Neuronal stem cell (in vitro differentiated cells): ENCODE results near the gene TBX1.
A peak's percentile ranks its signal among the peaks of the same experiment; 100 is the strongest.

Experiments
- DNase-seq: peaks from one replicate; pipeline ENCODE4 v3.0.0-alpha.2; 2013; ENCODE audit warnings: low spot score
- H2AFZ ChIP-seq: one replicate; pipeline ENCODE4 v1.6.1; 2013; ENCODE audit warnings: mild to moderate bottlenecking, low read length, inconsistent platforms
- H2AK5ac ChIP-seq: 2 replicates; pipeline ENCODE4 v1.6.1; 2013; ENCODE audit warnings: low read depth, mild to moderate bottlenecking, inconsistent platforms, low read length, moderate library complexity, mixed read lengths
- H2BK120ac ChIP-seq: 2 replicates; pipeline ENCODE4 v1.6.1; 2013; ENCODE audit warnings: low read depth, mild to moderate bottlenecking, inconsistent platforms, low read length, moderate library complexity, mixed read lengths
- H2BK12ac ChIP-seq: one replicate; pipeline ENCODE4 v1.6.1; 2013; ENCODE audit warnings: low read length, inconsistent platforms
- H2BK15ac ChIP-seq: 2 replicates; pipeline ENCODE4 v1.6.1; 2013; ENCODE audit warnings: mild to moderate bottlenecking, low read length, inconsistent platforms, mixed read lengths
- H2BK5ac ChIP-seq: one replicate; pipeline ENCODE4 v1.6.1; 2013; ENCODE audit warnings: inconsistent platforms, mild to moderate bottlenecking, low read length, moderate library complexity
- H3K14ac ChIP-seq: one replicate; pipeline ENCODE4 v1.6.1; 2013; ENCODE audit warnings: low read length, inconsistent platforms
- H3K18ac ChIP-seq: 2 replicates; pipeline ENCODE4 v1.6.1; 2013; ENCODE audit warnings: low read length, inconsistent platforms
- H3K23ac ChIP-seq: 2 replicates; pipeline ENCODE4 v1.6.1; 2013; ENCODE audit warnings: low read depth, mild to moderate bottlenecking, mixed read lengths, low read length, inconsistent platforms; ENCODE audit not compliant: poor library complexity
- H3K27ac ChIP-seq: replicated peaks from 3 replicates; pipeline ENCODE4 v1.5.1; 2013; ENCODE audit warnings: low read length, inconsistent platforms
- H3K27me3 ChIP-seq, 3 experiments: 2 replicates each; pipeline ENCODE4 v1.6.1; 2013; ENCODE audit warnings: low read length in 3 of 3, mild to moderate bottlenecking in 2 of 3, inconsistent platforms in 1 of 3, low read depth in 1 of 3, mixed read lengths in 1 of 3, moderate library complexity in 1 of 3; ENCODE audit not compliant: control insufficient read depth in 3 of 3, insufficient read depth in 3 of 3
- H3K36me3 ChIP-seq, 2 donors: replicated peaks in 1 of 2; 2 replicates each; pipeline ENCODE4 v1.6.1; 2013; ENCODE audit warnings: low read length in 2 of 2; ENCODE audit not compliant: control insufficient read depth in 2 of 2, insufficient read depth in 2 of 2
- H3K4ac ChIP-seq: 2 replicates; pipeline ENCODE4 v1.6.1; 2013; ENCODE audit warnings: inconsistent platforms, mild to moderate bottlenecking, low read length, moderate library complexity
- H3K4me1 ChIP-seq, 2 donors: 1 replicate in 1 of 2; 2 replicates in 1 of 2; pipeline ENCODE4 v1.6.1; 2013; ENCODE audit warnings: low read length in 2 of 2, low read depth in 1 of 2; ENCODE audit not compliant: control insufficient read depth in 2 of 2, insufficient read depth in 1 of 2
- H3K4me2 ChIP-seq: one replicate; pipeline ENCODE4 v1.6.1; 2013; ENCODE audit warnings: mild to moderate bottlenecking, low read length, inconsistent platforms; ENCODE audit not compliant: insufficient read depth, poor library complexity, severe bottlenecking
- H3K4me3 ChIP-seq, 2 donors: 2 replicates each; pipeline ENCODE4 v1.5.1; 2013; ENCODE audit warnings: low read length in 2 of 2, mild to moderate bottlenecking in 2 of 2, inconsistent platforms in 1 of 2, moderate library complexity in 1 of 2
- H3K79me1 ChIP-seq: one replicate; pipeline ENCODE4 v1.6.1; 2013; ENCODE audit warnings: low read depth, mild to moderate bottlenecking, inconsistent platforms, low read length, moderate library complexity
- H3K9ac ChIP-seq: one replicate; pipeline ENCODE4 v1.6.1; 2013; ENCODE audit warnings: mild to moderate bottlenecking, low read depth, low read length, inconsistent platforms; ENCODE audit not compliant: poor library complexity
- H3K9me3 ChIP-seq, 2 donors: replicated peaks in 1 of 2; 2 replicates each; pipeline versions ENCODE3 to v1.6.1; 2013; ENCODE audit warnings: low read length in 2 of 2, mild to moderate bottlenecking in 2 of 2, inconsistent platforms in 1 of 2, low read depth in 1 of 2, mixed read lengths in 1 of 2, moderate library complexity in 1 of 2; ENCODE audit not compliant: control insufficient read depth in 2 of 2, insufficient read depth in 1 of 2
- H4K8ac ChIP-seq: one replicate; pipeline ENCODE4 v1.6.1; 2013; ENCODE audit warnings: low read depth, mild to moderate bottlenecking, inconsistent platforms, low read length, moderate library complexity
- H4K91ac ChIP-seq: one replicate; pipeline ENCODE4 v1.6.1; 2013; ENCODE audit warnings: low read length, low read depth, mild to moderate bottlenecking, inconsistent platforms; ENCODE audit not compliant: poor library complexity
- WGBS, 2 donors: extraction: QIAGEN DNeasy Blood & Tissue Kit; methylation state at CpG; one replicate each; pipeline ENCODE4 v1.1.7; 2013; ENCODE audit warnings: missing lambda C conversion rate in 2 of 2, mixed read lengths in 1 of 2; ENCODE audit not compliant: insufficient read length in 2 of 2, insufficient replicate concordance in 1 of 2; ENCODE audit errors: extremely low coverage in 2 of 2; 5-methylcytosine and 5-hydroxymethylcytosine counted together

Gene TBX1

DNA sequence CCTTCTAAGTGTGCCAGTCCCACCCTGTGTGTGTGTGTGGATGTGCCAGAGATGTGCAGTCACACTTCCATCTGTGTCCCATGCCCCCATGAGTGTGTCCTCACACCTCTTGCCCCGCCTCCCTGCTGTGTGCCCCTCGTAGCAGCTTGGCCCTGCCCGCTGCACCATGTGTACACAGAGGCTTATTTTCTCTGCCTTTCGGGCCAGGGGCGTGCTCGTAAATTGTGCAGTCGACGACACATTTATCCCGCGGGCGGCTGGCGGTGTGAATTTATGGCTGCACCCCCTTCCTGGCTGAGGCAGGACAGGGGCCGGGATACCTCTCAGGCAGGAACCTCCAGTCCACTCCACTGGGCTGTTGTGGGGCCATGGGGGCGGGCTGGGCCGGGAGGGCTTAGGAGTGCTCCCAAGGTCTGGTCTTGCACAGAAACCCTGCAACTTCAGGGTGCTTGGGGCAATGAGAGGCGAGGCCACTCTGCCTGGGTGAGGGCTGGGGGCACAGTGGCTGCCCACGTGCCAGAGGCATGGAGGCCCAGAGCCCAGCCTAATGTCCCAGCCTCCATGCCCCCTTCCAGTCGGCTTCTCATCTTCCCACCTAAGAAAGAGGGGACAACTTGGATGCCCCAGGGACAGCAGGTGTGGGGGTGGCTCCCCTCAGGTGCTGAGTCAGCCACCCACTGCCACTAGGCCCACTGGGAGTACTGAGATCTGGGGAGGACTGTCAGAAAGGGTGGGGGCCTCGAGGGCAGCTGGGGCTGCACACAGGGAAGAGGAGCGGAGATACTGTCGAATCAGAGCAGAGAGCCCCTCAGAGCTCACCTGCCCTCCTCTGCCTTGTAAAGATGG is 24.7 kb upstream of the TBX1 start:
- H3K9ac ChIP-seq = peak overlapping the region; percentile 45
- H2BK5ac ChIP-seq = no peak overlapping the region
- H3K4me3 ChIP-seq = no peak overlapping the region
- no peak overlapping the region for H3K4me2 ChIP-seq
- H2AK5ac ChIP-seq = peak overlapping the region; percentile 88
- DNase-seq = no peak
- H2BK15ac ChIP-seq = no peak overlapping the region
- peak overlapping the region; percentile 62 for H3K18ac ChIP-seq
- H3K9me3 ChIP-seq = no peaks in the 10 kb centered on the region
- H3K79me1 ChIP-seq = no peaks in the 10 kb centered on the region
- peaks cover 0 to 51% (median 0%) of the 10 kb centered on the region in 3 experiments for H3K27me3 ChIP-seq
- H2BK120ac ChIP-seq = no peak overlapping the region
- peak overlapping the region; percentile 40 for H2AFZ ChIP-seq
- peaks cover 16 to 19% of the 10 kb centered on the region in 2 donors for H3K4me1 ChIP-seq
- no CpG with 5 or more reads among the region's 21 CpGs for WGBS, 2 donors
- peak overlapping the region; percentile 70 for H3K23ac ChIP-seq
- no peak overlapping the region for H4K8ac ChIP-seq
- H3K4ac ChIP-seq = peak overlapping the region; percentile 13
- no peaks in the 10 kb centered on the region for H3K36me3 ChIP-seq
- no peak overlapping the region for H2BK12ac ChIP-seq
- no peak overlapping the region for H3K14ac ChIP-seq
- no peak overlapping the region for H3K27ac ChIP-seq
- no peak overlapping the region for H4K91ac ChIP-seq

DNA sequence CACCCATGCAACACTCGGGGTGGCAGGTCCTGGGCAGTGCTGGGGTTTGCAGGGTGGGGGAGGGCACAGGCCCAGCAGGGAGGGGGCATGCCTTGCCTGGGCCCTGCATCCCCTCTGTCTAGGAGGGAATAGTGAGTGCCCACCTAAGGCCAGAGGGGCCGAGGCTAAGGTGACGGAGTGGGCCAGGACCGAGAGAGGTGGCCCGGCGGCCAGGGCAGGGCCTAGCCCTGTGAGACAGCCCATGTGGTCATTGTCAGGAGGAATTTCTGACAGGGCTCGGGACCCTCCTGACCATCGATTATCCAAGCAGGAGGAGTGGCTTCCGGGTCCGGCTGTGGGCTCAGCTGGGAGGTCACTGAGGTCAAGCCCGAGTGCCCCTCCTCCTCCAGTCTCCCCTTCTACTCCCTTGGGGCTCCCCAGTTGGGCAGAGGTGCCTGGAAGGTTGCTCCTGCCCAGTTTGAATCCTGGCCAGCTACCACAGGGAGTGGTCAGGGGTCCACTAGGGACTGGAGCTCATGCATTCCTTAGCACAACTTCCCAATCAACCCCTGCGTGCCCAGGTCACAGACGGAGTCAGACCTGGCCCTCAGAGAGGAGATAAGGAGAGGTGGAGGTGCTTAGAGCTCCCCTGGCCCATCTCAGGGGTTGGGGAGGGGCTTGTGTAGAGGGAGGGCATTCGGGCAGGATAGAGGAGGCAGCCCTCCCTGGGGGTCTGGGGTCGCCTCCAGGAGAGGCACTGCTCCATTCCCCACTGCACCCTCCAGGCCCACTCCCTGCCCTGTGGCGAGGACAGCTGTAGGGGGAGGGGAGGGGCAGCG is 22.5 kb upstream of the TBX1 start:
- no peaks in the 10 kb centered on the region for H3K9me3 ChIP-seq
- H3K27ac ChIP-seq = no peak overlapping the region
- peaks cover 0 to 63% (median 1%) of the 10 kb centered on the region in 3 experiments for H3K27me3 ChIP-seq
- H4K8ac ChIP-seq = peak overlapping the region; percentile 56
- H3K79me1 ChIP-seq = peaks cover 1% of the 10 kb centered on the region
- no peak overlapping the region for H4K91ac ChIP-seq
- H2AFZ ChIP-seq = peak overlapping the region; percentile 61
- no peak overlapping the region for H2BK5ac ChIP-seq
- peak overlapping the region; percentile 91 for H2BK15ac ChIP-seq
- no CpG with 5 or more reads among the region's 17 CpGs for WGBS, 2 donors
- H2BK12ac ChIP-seq = peak overlapping the region; percentile 42
- peak overlapping the region; percentile 82 for H2AK5ac ChIP-seq
- no peak overlapping the region for H3K14ac ChIP-seq
- no peak for DNase-seq
- no peak overlapping the region for H3K4me2 ChIP-seq
- peak overlapping the region; percentile 94 for H3K23ac ChIP-seq
- peak overlapping the region; percentile 67 for H3K18ac ChIP-seq
- peak overlapping the region; percentile 28 for H2BK120ac ChIP-seq
- peak overlapping the region; percentile 66 for H3K9ac ChIP-seq
- no peak overlapping the region for H3K4me3 ChIP-seq
- H3K36me3 ChIP-seq = no peaks in the 10 kb centered on the region
- peaks cover 16 to 19% of the 10 kb centered on the region in 2 donors for H3K4me1 ChIP-seq
- H3K4ac ChIP-seq = no peak overlapping the region

DNA sequence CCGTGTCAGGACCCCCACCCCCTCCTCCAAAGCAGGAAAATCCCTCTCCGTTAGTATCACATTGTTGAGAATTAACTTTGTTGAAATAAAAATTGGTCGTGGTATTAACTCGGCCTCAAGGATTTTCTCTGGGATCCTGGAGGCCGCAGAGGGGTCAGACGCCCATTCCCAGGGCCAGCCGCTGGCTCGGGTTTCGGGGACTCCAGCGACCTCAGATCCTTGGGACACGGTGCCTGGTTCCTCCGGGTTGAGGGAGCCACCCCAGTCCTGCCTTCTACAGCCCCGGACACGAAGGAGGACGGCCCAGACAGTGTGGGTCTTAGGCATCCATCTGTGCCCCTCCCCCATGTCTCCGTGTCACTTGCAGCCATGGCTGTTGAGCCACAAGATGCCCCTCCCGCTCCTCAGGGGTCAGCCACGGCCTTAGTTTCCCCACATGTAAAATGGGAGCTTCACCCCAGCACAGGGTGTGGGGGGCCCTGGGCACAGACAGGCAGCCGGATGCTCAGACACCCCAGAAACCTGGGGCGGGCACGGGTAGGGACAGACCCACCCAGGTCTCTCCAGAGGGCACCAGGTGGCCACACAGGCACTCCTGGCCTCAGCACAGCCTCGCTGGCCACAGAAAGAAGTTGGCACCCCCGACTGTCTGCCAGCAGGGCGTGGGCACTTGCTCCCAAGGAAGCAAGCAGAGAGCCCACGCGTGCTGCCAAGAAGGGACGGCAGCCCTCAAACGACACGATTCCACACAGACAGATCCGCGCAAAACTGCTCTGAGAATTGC is 21.7 kb upstream of the TBX1 start:
- peaks cover 1% of the 10 kb centered on the region for H3K79me1 ChIP-seq
- H2AK5ac ChIP-seq = peak overlapping the region; percentile 82
- no peak overlapping the region for H3K4me3 ChIP-seq
- no CpG with 5 or more reads among the region's 31 CpGs for WGBS, 2 donors
- H2BK120ac ChIP-seq = peak overlapping the region; percentile 24
- peak overlapping the region; percentile 64 for H3K14ac ChIP-seq
- peak overlapping the region; percentile 56 for H4K8ac ChIP-seq
- H3K4me2 ChIP-seq = no peak overlapping the region
- no peaks in the 10 kb centered on the region for H3K36me3 ChIP-seq
- peak overlapping the region; percentile 66 for H3K9ac ChIP-seq
- H4K91ac ChIP-seq = no peak overlapping the region
- DNase-seq = no peak
- peak overlapping the region; percentile 45 for H2AFZ ChIP-seq
- peak overlapping the region; percentile 91 for H2BK15ac ChIP-seq
- no peak overlapping the region for H3K27ac ChIP-seq
- H2BK12ac ChIP-seq = peak overlapping the region; percentile 42
- H3K18ac ChIP-seq = peak overlapping the region; percentile 83
- H3K23ac ChIP-seq = peak overlapping the region; percentile 94
- H3K9me3 ChIP-seq = no peaks in the 10 kb centered on the region
- H3K4me1 ChIP-seq = peaks cover 16 to 19% of the 10 kb centered on the region in 2 donors
- no peak overlapping the region for H3K4ac ChIP-seq
- peaks cover 0 to 62% (median 1%) of the 10 kb centered on the region in 3 experiments for H3K27me3 ChIP-seq
- peak overlapping the region; percentile 7 for H2BK5ac ChIP-seq
